ENCODE data around the gene CFHR4. TPM values are rescaled to one million over a fixed set of nuclear protein-coding genes. Genes with fewer than 3 reads are reported as not detected.
"Not testable (repeated sequence)": the region's sequence is repeated elsewhere in the genome, so short reads cannot be mapped to it uniquely, and the experiment has no call there.

CFHR4 gene
- polyA plus RNA-seq (2013, experiment 1 of 2) = not detected
- polyA plus RNA-seq (2013, experiment 2 of 2) = not detected

- H3K4ac ChIP-seq (ENCODE audit: low read depth, low read length) = no peak within 1 kb of the TSS
- H2BK5ac ChIP-seq (ENCODE audit: low read length) = no peak within 1 kb of the TSS
- H4K5ac ChIP-seq (ENCODE audit: low read length) = no peak within 1 kb of the TSS
- no peak within 1 kb of the TSS for H3K27ac ChIP-seq (ENCODE audit: low read depth, low read length)
- no peak within 1 kb of the TSS for H3K9ac ChIP-seq (ENCODE audit: low read length)
- H4K8ac ChIP-seq (ENCODE audit: low read depth, low read length) = no peak within 1 kb of the TSS
- no peak within 1 kb of the TSS for H3K56ac ChIP-seq (ENCODE audit: low read length)
- no peak within 1 kb of the TSS for H2AK5ac ChIP-seq (ENCODE audit: low read length)
- H2BK15ac ChIP-seq (replicated peaks; ENCODE audit: low read depth) = no peak within 1 kb of the TSS
- H2BK120ac ChIP-seq (ENCODE audit: low read depth, low read length) = no peak within 1 kb of the TSS
- H3K36me3 ChIP-seq (ENCODE audit: control insufficient read depth, insufficient read depth, low read length) = no peaks in the 10 kb centered on the region
- no peaks in the 10 kb centered on the region for H3K27me3 ChIP-seq (ENCODE audit: insufficient read depth, low read length, poor library complexity)
- no peak within 1 kb of the TSS for H3K4me3 ChIP-seq (ENCODE audit: low read length)
- no peak within 1 kb of the TSS for H3K18ac ChIP-seq (ENCODE audit: low read length)
- H3K4me1 ChIP-seq (ENCODE audit: control insufficient read depth, low read depth, low read length) = no peaks in the 10 kb centered on the region
- H3K4me2 ChIP-seq (ENCODE audit: low read length) = no peak within 1 kb of the TSS
- H3K79me2 ChIP-seq (ENCODE audit: control insufficient read depth, insufficient read depth, low read length) = no peaks in the 10 kb centered on the region
- H3K79me1 ChIP-seq (ENCODE audit: low read length) = no peaks in the 10 kb centered on the region
- H3K23ac ChIP-seq (ENCODE audit: low read length) = no peak within 1 kb of the TSS
- no peak for DNase-seq
Observed at GRCh38 chr1:196887515-196888239, at the start of gene CFHR4. TSS of gene CFHR4 (plus strand) at chr1:196888052. CDS start at chr1:196888151, 99 bp downstream.

GRCh38 chr1:196849613-196850492, 38.0 kb upstream of the CFHR4 start:
- not testable (repeated sequence) for H3K4me3 ChIP-seq (ENCODE audit: low read length); H3K4ac ChIP-seq (ENCODE audit: low read depth, low read length); H4K8ac ChIP-seq (ENCODE audit: low read depth, low read length); H2BK120ac ChIP-seq (ENCODE audit: low read depth, low read length); H3K36me3 ChIP-seq (ENCODE audit: control insufficient read depth, insufficient read depth, low read length); H3K4me1 ChIP-seq (ENCODE audit: control insufficient read depth, low read depth, low read length); H3K23ac ChIP-seq (ENCODE audit: low read length); H2BK15ac ChIP-seq (replicated peaks; ENCODE audit: low read depth); H3K56ac ChIP-seq (ENCODE audit: low read length); H3K27ac ChIP-seq (ENCODE audit: low read depth, low read length); H2BK5ac ChIP-seq (ENCODE audit: low read length); H3K9ac ChIP-seq (ENCODE audit: low read length); H3K79me2 ChIP-seq (ENCODE audit: control insufficient read depth, insufficient read depth, low read length); H3K27me3 ChIP-seq (ENCODE audit: insufficient read depth, low read length, poor library complexity); H3K4me2 ChIP-seq (ENCODE audit: low read length); H3K79me1 ChIP-seq (ENCODE audit: low read length); DNase-seq; H2AK5ac ChIP-seq (ENCODE audit: low read length); H3K18ac ChIP-seq (ENCODE audit: low read length); H4K5ac ChIP-seq (ENCODE audit: low read length)
- WGBS (ENCODE audit: extremely low coverage, insufficient coverage, low lambda C conversion rate) = no CpG with 5 or more reads among the region's 4 CpGs

- Histone ChIP-seq H3K4ac (ENCODE audit: low read depth, low read length) (no peak overlapping the region), H3K23ac (ENCODE audit: low read length) (no peak overlapping the region), H3K79me2 (ENCODE audit: control insufficient read depth, insufficient read depth, low read length) (no peaks in the 10 kb centered on the region), H2BK5ac (ENCODE audit: low read length) (no peak overlapping the region), H4K8ac (ENCODE audit: low read depth, low read length) (no peak overlapping the region), H3K36me3 (ENCODE audit: control insufficient read depth, insufficient read depth, low read length) (no peaks in the 10 kb centered on the region), H3K9ac (ENCODE audit: low read length) (no peak overlapping the region), H3K79me1 (ENCODE audit: low read length) (no peaks in the 10 kb centered on the region), H2BK120ac (ENCODE audit: low read depth, low read length) (no peak overlapping the region), H3K4me2 (ENCODE audit: low read length) (no peak overlapping the region), H3K56ac (ENCODE audit: low read length) (no peak overlapping the region), H4K5ac (ENCODE audit: low read length) (no peak overlapping the region), H2BK15ac (replicated peaks; ENCODE audit: low read depth) (no peak overlapping the region), H2AK5ac (ENCODE audit: low read length) (no peak overlapping the region), H3K27me3 (ENCODE audit: insufficient read depth, low read length, poor library complexity) (no peaks in the 10 kb centered on the region), H3K18ac (ENCODE audit: low read length) (no peak overlapping the region), H3K4me3 (ENCODE audit: low read length) (no peak overlapping the region), H3K4me1 (ENCODE audit: control insufficient read depth, low read depth, low read length) (no peaks in the 10 kb centered on the region), H3K27ac (ENCODE audit: low read depth, low read length) (no peak overlapping the region)
- no CpG with 5 or more reads among the region's 6 CpGs for WGBS (ENCODE audit: extremely low coverage, insufficient coverage, low lambda C conversion rate)
- DNase-seq = no peak
Observed at GRCh38 chr1:196856053-196856452, 31.8 kb upstream of the CFHR4 start.

GRCh38 chr1:196857188-196857587, 30.7 kb upstream of the CFHR4 start:
- Histone ChIP-seq H3K4me1 (ENCODE audit: control insufficient read depth, low read depth, low read length) (no peaks in the 10 kb centered on the region), H2BK120ac (ENCODE audit: low read depth, low read length) (no peak overlapping the region), H3K23ac (ENCODE audit: low read length) (no peak overlapping the region), H3K18ac (ENCODE audit: low read length) (no peak overlapping the region), H3K79me2 (ENCODE audit: control insufficient read depth, insufficient read depth, low read length) (no peaks in the 10 kb centered on the region), H3K27me3 (ENCODE audit: insufficient read depth, low read length, poor library complexity) (no peaks in the 10 kb centered on the region), H3K4ac (ENCODE audit: low read depth, low read length) (no peak overlapping the region), H4K5ac (ENCODE audit: low read length) (no peak overlapping the region), H3K9ac (ENCODE audit: low read length) (no peak overlapping the region), H2BK5ac (ENCODE audit: low read length) (no peak overlapping the region), H3K79me1 (ENCODE audit: low read length) (no peaks in the 10 kb centered on the region), H3K4me3 (ENCODE audit: low read length) (no peak overlapping the region), H3K4me2 (ENCODE audit: low read length) (no peak overlapping the region), H2AK5ac (ENCODE audit: low read length) (no peak overlapping the region), H3K36me3 (ENCODE audit: control insufficient read depth, insufficient read depth, low read length) (no peaks in the 10 kb centered on the region), H3K56ac (ENCODE audit: low read length) (no peak overlapping the region), H4K8ac (ENCODE audit: low read depth, low read length) (no peak overlapping the region), H3K27ac (ENCODE audit: low read depth, low read length) (no peak overlapping the region), H2BK15ac (replicated peaks; ENCODE audit: low read depth) (no peak overlapping the region)
- no CpG with 5 or more reads among the region's 2 CpGs for WGBS (ENCODE audit: extremely low coverage, insufficient coverage, low lambda C conversion rate)
- DNase-seq = no peak

- H3K18ac ChIP-seq (ENCODE audit: low read length) = no peak overlapping the region
- H2AK5ac ChIP-seq (ENCODE audit: low read length) = no peak overlapping the region
- no peak overlapping the region for H3K27ac ChIP-seq (ENCODE audit: low read depth, low read length)
- H3K23ac ChIP-seq (ENCODE audit: low read length) = no peak overlapping the region
- H3K9ac ChIP-seq (ENCODE audit: low read length) = no peak overlapping the region
- DNase-seq = no peak
- no peak overlapping the region for H3K4me2 ChIP-seq (ENCODE audit: low read length)
- H4K5ac ChIP-seq (ENCODE audit: low read length) = no peak overlapping the region
- no CpG with 5 or more reads among the region's 3 CpGs for WGBS (ENCODE audit: extremely low coverage, insufficient coverage, low lambda C conversion rate)
- H3K79me2 ChIP-seq (ENCODE audit: control insufficient read depth, insufficient read depth, low read length) = no peaks in the 10 kb centered on the region
- H3K56ac ChIP-seq (ENCODE audit: low read length) = no peak overlapping the region
- H4K8ac ChIP-seq (ENCODE audit: low read depth, low read length) = no peak overlapping the region
- no peaks in the 10 kb centered on the region for H3K4me1 ChIP-seq (ENCODE audit: control insufficient read depth, low read depth, low read length)
- no peak overlapping the region for H2BK120ac ChIP-seq (ENCODE audit: low read depth, low read length)
- no peak overlapping the region for H2BK5ac ChIP-seq (ENCODE audit: low read length)
- H3K36me3 ChIP-seq (ENCODE audit: control insufficient read depth, insufficient read depth, low read length) = no peaks in the 10 kb centered on the region
- no peaks in the 10 kb centered on the region for H3K79me1 ChIP-seq (ENCODE audit: low read length)
- H3K4ac ChIP-seq (ENCODE audit: low read depth, low read length) = no peak overlapping the region
- no peak overlapping the region for H3K4me3 ChIP-seq (ENCODE audit: low read length)
- no peaks in the 10 kb centered on the region for H3K27me3 ChIP-seq (ENCODE audit: insufficient read depth, low read length, poor library complexity)
- H2BK15ac ChIP-seq (replicated peaks; ENCODE audit: low read depth) = no peak overlapping the region
Observed at GRCh38 chr1:196858811-196859210, 29.0 kb upstream of the CFHR4 start.
